Gastroesophageal sphincter (tissue), 3 donors: ENCODE data around the gene ZNRF2.

Experiments used
- POLR2AphosphoS5 ChIP-seq: sonication (generic); formaldehyde crosslinking; IDR thresholded peaks from one replicate; pipeline ENCODE4 v1.6.1; 2017; ENCODE audit warnings: antibody characterized with exemption
- TF ChIP-seq, protein P1 (sequence below), 4 experiments: fragments of 200-600 bp in 2 of 4; fragments of 450-650 bp in 2 of 4; sonication (generic) in 1 of 4; IDR thresholded peaks; one replicate each; pipeline ENCODE4 v1.5.1; 2017 to 2019; ENCODE audit warnings: antibody characterized with exemption in 4 of 4, mild to moderate bottlenecking in 2 of 4, moderate library complexity in 2 of 4

DNA sequence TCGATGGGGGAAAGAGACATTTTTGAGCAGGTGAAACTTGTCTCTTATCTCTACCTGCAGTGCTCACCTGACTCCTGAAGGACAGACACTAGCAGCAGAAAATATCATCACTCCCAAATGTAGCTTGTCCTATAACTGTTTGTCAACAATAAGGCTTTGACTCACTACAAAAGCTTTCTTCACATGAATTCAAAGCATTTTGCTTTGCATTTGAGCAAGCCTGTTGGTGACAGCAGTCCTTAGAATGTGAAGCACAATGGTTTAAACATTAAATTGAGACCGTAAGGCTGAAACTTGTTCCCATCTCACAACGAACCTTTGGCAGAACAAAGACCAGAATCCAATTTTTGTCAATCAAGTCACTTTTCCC lies 30.6 kb upstream of the ZNRF2 start:
- TF ChIP-seq, protein P1, sequence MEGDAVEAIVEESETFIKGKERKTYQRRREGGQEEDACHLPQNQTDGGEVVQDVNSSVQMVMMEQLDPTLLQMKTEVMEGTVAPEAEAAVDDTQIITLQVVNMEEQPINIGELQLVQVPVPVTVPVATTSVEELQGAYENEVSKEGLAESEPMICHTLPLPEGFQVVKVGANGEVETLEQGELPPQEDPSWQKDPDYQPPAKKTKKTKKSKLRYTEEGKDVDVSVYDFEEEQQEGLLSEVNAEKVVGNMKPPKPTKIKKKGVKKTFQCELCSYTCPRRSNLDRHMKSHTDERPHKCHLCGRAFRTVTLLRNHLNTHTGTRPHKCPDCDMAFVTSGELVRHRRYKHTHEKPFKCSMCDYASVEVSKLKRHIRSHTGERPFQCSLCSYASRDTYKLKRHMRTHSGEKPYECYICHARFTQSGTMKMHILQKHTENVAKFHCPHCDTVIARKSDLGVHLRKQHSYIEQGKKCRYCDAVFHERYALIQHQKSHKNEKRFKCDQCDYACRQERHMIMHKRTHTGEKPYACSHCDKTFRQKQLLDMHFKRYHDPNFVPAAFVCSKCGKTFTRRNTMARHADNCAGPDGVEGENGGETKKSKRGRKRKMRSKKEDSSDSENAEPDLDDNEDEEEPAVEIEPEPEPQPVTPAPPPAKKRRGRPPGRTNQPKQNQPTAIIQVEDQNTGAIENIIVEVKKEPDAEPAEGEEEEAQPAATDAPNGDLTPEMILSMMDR (IDR thresholded peaks at IDR 0.05) = no peak
- no peak for TF ChIP-seq POLR2AphosphoS5
